H9 (cell line): ENCODE results near the gene MAP4K1. TPM values are rescaled to one million over a fixed set of nuclear protein-coding genes. Genes with fewer than 3 reads are reported as not detected.

Source experiments
- DNase-seq: peaks from one replicate; pipeline ENCODE4 v3.0.0-alpha.2; 2017
- H2AFZ ChIP-seq: one replicate; pipeline ENCODE4 v1.6.1; 2013; ENCODE audit warnings: mild to moderate bottlenecking, low read length, control low read depth, moderate library complexity
- H2AK5ac ChIP-seq: 2 replicates; pipeline ENCODE4 v1.6.1; 2013; ENCODE audit warnings: low read length, control low read depth, mixed read lengths; ENCODE audit not compliant: insufficient read length
- H2BK120ac ChIP-seq: one replicate; pipeline ENCODE4 v1.6.1; 2013; ENCODE audit warnings: low read depth, mild to moderate bottlenecking, low read length, control low read depth, inconsistent platforms; ENCODE audit not compliant: poor library complexity, severe bottlenecking
- H2BK12ac ChIP-seq: 2 replicates; pipeline ENCODE4 v1.6.1; 2013; ENCODE audit warnings: low read length, control low read depth, mixed read lengths, low read depth; ENCODE audit not compliant: insufficient read length
- H2BK15ac ChIP-seq: 2 replicates; pipeline ENCODE4 v1.6.1; 2013; ENCODE audit warnings: low read depth, low read length, control low read depth
- H2BK20ac ChIP-seq: one replicate; pipeline ENCODE4 v1.6.1; 2013; ENCODE audit warnings: low read depth, mild to moderate bottlenecking, low read length, control low read depth, inconsistent platforms; ENCODE audit not compliant: poor library complexity, severe bottlenecking
- H2BK5ac ChIP-seq: 2 replicates; pipeline ENCODE4 v1.6.1; 2013; ENCODE audit warnings: low read length, control low read depth, mixed read lengths; ENCODE audit not compliant: insufficient read length
- H3K14ac ChIP-seq: 2 replicates; pipeline ENCODE4 v1.6.1; 2013; ENCODE audit warnings: low read length, control low read depth; ENCODE audit not compliant: insufficient read depth
- H3K18ac ChIP-seq: 2 replicates; pipeline ENCODE4 v1.6.1; 2013; ENCODE audit warnings: low read depth, mild to moderate bottlenecking, mixed read lengths, low read length, control low read depth; ENCODE audit not compliant: insufficient read length
- H3K23ac ChIP-seq: 2 replicates; pipeline ENCODE4 v1.6.1; 2013; ENCODE audit warnings: low read length, control low read depth, mixed read lengths, low read depth; ENCODE audit not compliant: insufficient read length
- H3K23me2 ChIP-seq: 2 replicates; pipeline ENCODE4 v1.6.1; 2013; ENCODE audit warnings: low read depth, mild to moderate bottlenecking, mixed read lengths, low read length, control low read depth; ENCODE audit not compliant: insufficient read length, poor library complexity, severe bottlenecking
- H3K27ac ChIP-seq: 2 replicates; pipeline ENCODE4 v1.5.1; 2013; ENCODE audit warnings: low read length, control low read depth, mixed read lengths, low read depth; ENCODE audit not compliant: insufficient read length
- H3K27me3 ChIP-seq: 2 replicates; pipeline ENCODE4 v1.6.1; 2013; ENCODE audit warnings: low read length, control low read depth, inconsistent platforms; ENCODE audit not compliant: insufficient read depth
- H3K4ac ChIP-seq: 2 replicates; pipeline ENCODE4 v1.6.1; 2013; ENCODE audit warnings: low read depth, mild to moderate bottlenecking, control low read depth, inconsistent platforms, low read length, moderate library complexity
- H3K4me1 ChIP-seq: 2 replicates; pipeline ENCODE4 v1.6.1; 2013; ENCODE audit warnings: low read length, control low read depth, inconsistent platforms; ENCODE audit not compliant: insufficient read depth
- H3K4me2 ChIP-seq: 2 replicates; pipeline ENCODE4 v1.6.1; 2013; ENCODE audit warnings: low read length, control low read depth, mixed read lengths; ENCODE audit not compliant: insufficient read length, insufficient read depth
- H3K56ac ChIP-seq: 2 replicates; pipeline ENCODE4 v1.6.1; 2013; ENCODE audit warnings: low read depth, mild to moderate bottlenecking, mixed read lengths, low read length, control low read depth; ENCODE audit not compliant: insufficient read length
- H3K79me1 ChIP-seq: 2 replicates; pipeline ENCODE4 v1.6.1; 2013; ENCODE audit warnings: low read depth, mild to moderate bottlenecking, moderate library complexity, low read length, control low read depth, inconsistent platforms; ENCODE audit not compliant: insufficient read depth, poor library complexity, severe bottlenecking
- H3K79me2 ChIP-seq: 2 replicates; pipeline ENCODE4 v1.6.1; 2013; ENCODE audit warnings: low read length, control low read depth, inconsistent platforms; ENCODE audit not compliant: insufficient read depth
- H3K9ac ChIP-seq: 2 replicates; pipeline ENCODE4 v1.6.1; 2013; ENCODE audit warnings: low read length, control low read depth, mixed read lengths; ENCODE audit not compliant: insufficient read length; ENCODE audit errors: extremely low read depth
- H3K9me3 ChIP-seq: one replicate; pipeline ENCODE4 v1.6.1; 2013; ENCODE audit warnings: low read depth, low read length, inconsistent platforms; ENCODE audit not compliant: control insufficient read depth
- H3T11ph ChIP-seq: one replicate; pipeline ENCODE4 v1.6.1; 2013; ENCODE audit warnings: mild to moderate bottlenecking, low read length, control low read depth, inconsistent platforms
- H4K20me1 ChIP-seq: one replicate; pipeline ENCODE4 v1.6.1; 2013; ENCODE audit not compliant: control insufficient read depth, insufficient read length, insufficient read depth
- H4K5ac ChIP-seq: 2 replicates; pipeline ENCODE4 v1.6.1; 2013; ENCODE audit warnings: low read depth, mild to moderate bottlenecking, mixed read lengths, low read length, control low read depth; ENCODE audit not compliant: insufficient read length
- H4K8ac ChIP-seq: replicated peaks from 2 replicates; pipeline ENCODE4 v1.6.1; 2013; ENCODE audit warnings: low read length, control low read depth, mixed read lengths, low read depth; ENCODE audit not compliant: insufficient read length
- H4K91ac ChIP-seq: 2 replicates; pipeline ENCODE4 v1.6.1; 2013; ENCODE audit warnings: low read depth, mild to moderate bottlenecking, moderate library complexity, mixed read lengths, low read length, control low read depth; ENCODE audit not compliant: insufficient read length
- H3K27ac Mint-ChIP-seq, 3 experiments: 2 replicates in 2 of 3; 3 replicates in 1 of 3; pipeline ENCODE4 v1.8.0; 2020 to 2021; ENCODE audit warnings: mixed read lengths in 3 of 3, mild to moderate bottlenecking in 1 of 3, moderate library complexity in 1 of 3
- H3K27me3 Mint-ChIP-seq: 2 replicates; pipeline ENCODE4 v1.8.0; 2021; ENCODE audit warnings: low read depth, mild to moderate bottlenecking, moderate library complexity, mixed read lengths
- H3K36me3 Mint-ChIP-seq, 3 experiments: 2 replicates in 2 of 3; 3 replicates in 1 of 3; pipeline ENCODE4 v1.8.0; 2020 to 2021; ENCODE audit warnings: low read depth in 3 of 3, mixed read lengths in 3 of 3; ENCODE audit not compliant: insufficient read depth in 1 of 3
- H3K4me1 Mint-ChIP-seq, 2 experiments: 2 replicates each; pipeline ENCODE4 v1.8.0; 2020; ENCODE audit warnings: mixed read lengths in 2 of 2
- H3K4me3 Mint-ChIP-seq, 2 experiments: 2 replicates in 1 of 2; 3 replicates in 1 of 2; pipeline ENCODE4 v1.8.0; 2020 to 2021; ENCODE audit warnings: mild to moderate bottlenecking in 2 of 2, mixed read lengths in 2 of 2, moderate library complexity in 1 of 2
- H3K9me3 Mint-ChIP-seq, 2 experiments: 2 replicates in 1 of 2; 3 replicates in 1 of 2; pipeline ENCODE4 v1.8.0; 2020; ENCODE audit warnings: mild to moderate bottlenecking in 2 of 2, mixed read lengths in 2 of 2, moderate library complexity in 1 of 2
- CTCF ChIP-seq: fragments of 200-600 bp; sonication (generic); conservative IDR thresholded peaks from 3 replicates; pipeline ENCODE4 v1.8.0; 2021; ENCODE audit warnings: antibody characterized with exemption, mild to moderate bottlenecking
- WGBS: extraction: QIAGEN DNeasy Blood & Tissue Kit; methylation state at CpG from one replicate; pipeline ENCODE4 v1.1.7; 2013; ENCODE audit warnings: missing lambda C conversion rate, low lambda C conversion rate, mixed read lengths; ENCODE audit not compliant: insufficient read length; ENCODE audit errors: extremely low coverage; 5-methylcytosine and 5-hydroxymethylcytosine counted together
- total RNA-seq: library from RNA; stranded (reverse); gene quantifications from 2 replicates; pipeline ENCODE4 v1.2.1, GENCODE V29; 2021

MAP4K1 gene
- total RNA-seq, 1 experiment from 2014 or later, result 31.1 TPM

DNA sequence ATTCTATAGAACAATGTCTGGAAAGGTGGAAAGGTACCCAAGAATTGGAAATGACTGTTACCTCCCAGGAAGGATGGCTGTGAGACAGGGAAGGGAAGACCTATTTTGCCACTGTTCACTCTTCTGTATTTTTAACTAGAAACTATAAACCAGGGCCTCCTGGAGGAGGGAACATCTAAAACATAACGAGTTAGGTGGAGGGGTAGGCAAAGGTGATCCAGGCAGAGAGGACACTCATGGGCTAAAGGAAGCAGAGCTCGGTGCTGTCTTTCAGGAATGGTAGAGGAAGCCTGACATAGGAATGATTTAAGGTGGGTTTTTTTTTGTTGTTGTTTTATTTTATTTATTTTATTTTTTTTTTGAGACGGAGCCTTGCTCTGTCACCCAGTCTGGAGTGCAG, 7.1 kb upstream of the MAP4K1 start:
- H3K9ac ChIP-seq, result no peak overlapping the region
- H3K27me3 Mint-ChIP-seq, result no peaks in the 10 kb centered on the region
- H3T11ph ChIP-seq, result no peak overlapping the region
- no peak overlapping the region for H2BK20ac ChIP-seq
- no peaks in the 10 kb centered on the region for H3K9me3 ChIP-seq
- no peak overlapping the region for H4K8ac ChIP-seq
- no peak overlapping the region for H2BK12ac ChIP-seq
- H3K4me2 ChIP-seq, result no peak overlapping the region
- H3K27me3 ChIP-seq, result no peaks in the 10 kb centered on the region
- no peak overlapping the region for H2BK5ac ChIP-seq
- no peak overlapping the region for H2AK5ac ChIP-seq
- H2BK15ac ChIP-seq, result no peak overlapping the region
- H3K23ac ChIP-seq, result no peak overlapping the region
- no peak overlapping the region for H4K5ac ChIP-seq
- no peak overlapping the region for H3K4ac ChIP-seq
- no peak overlapping the region for H3K56ac ChIP-seq
- H2AFZ ChIP-seq, result no peak overlapping the region
- H3K27ac ChIP-seq, result no peak overlapping the region
- WGBS, result no CpG with 5 or more reads among the region's 3 CpGs
- no peaks in the 10 kb centered on the region; the same call in 1 of the 2 replicates for H3K4me1 ChIP-seq
- no peaks in the 10 kb centered on the region for H3K79me1 ChIP-seq
- no peaks in the 10 kb centered on the region for H4K20me1 ChIP-seq
- DNase-seq, result no peak
- H2BK120ac ChIP-seq, result no peak overlapping the region
- peaks cover 53 to 88% (median 82%) of the 10 kb centered on the region in 3 experiments; a peak in 6 of 7 replicates for H3K36me3 Mint-ChIP-seq
- no peak overlapping the region for H4K91ac ChIP-seq
- H3K18ac ChIP-seq, result no peak overlapping the region
- no peaks in the 10 kb centered on the region for H3K79me2 ChIP-seq
- peaks cover 2 to 4% of the 10 kb centered on the region in 2 experiments for H3K4me1 Mint-ChIP-seq
- H3K9me3 Mint-ChIP-seq, result no peaks in the 10 kb centered on the region
- no peak for TF ChIP-seq CTCF
- H3K4me3 Mint-ChIP-seq, result no peak overlapping the region
- H3K23me2 ChIP-seq, result peaks cover under 1% of the 10 kb centered on the region
- no peak overlapping the region for H3K27ac Mint-ChIP-seq
- H3K14ac ChIP-seq, result no peak overlapping the region
